D721Med (cell line): ENCODE data around the gene FGF9.

Experiments used
- DNase-seq: peaks from one replicate; pipeline ENCODE4 v3.0.0; 2011; ENCODE audit warnings: low spot score; ENCODE audit not compliant: insufficient read length
- FAIRE-seq: peaks from 2 replicates; lab custom pipeline; 2011; peaks lifted over from hg19 to GRCh38; lab: Jason Lieb, UNC
- CTCF ChIP-seq: IDR thresholded peaks from 2 replicates; pipeline ENCODE4 v1.5.1; 2012; ENCODE audit warnings: mild to moderate bottlenecking, control low read depth; ENCODE audit not compliant: insufficient read depth; ENCODE audit errors: missing control alignments

The FGF9 gene

GRCh38 chr13:21709697-21710096 is 38.8 kb downstream of the FGF9 start:
- DNase-seq (no peak), FAIRE-seq (no peak)
- TF ChIP-seq CTCF = no peak

GRCh38 chr13:21710163-21710562 is 39.3 kb downstream of the FGF9 start:
- DNase-seq (no peak), FAIRE-seq (no peak)
- TF ChIP-seq CTCF = no peak

- FAIRE-seq (no peak), DNase-seq (no peak)
- no peak for TF ChIP-seq CTCF
Observed at GRCh38 chr13:21717817-21718216, 46.9 kb downstream of the FGF9 start.

- DNase-seq (no peak), FAIRE-seq (no peak)
- TF ChIP-seq CTCF = no peak
Observed at GRCh38 chr13:21719463-21719862, 48.6 kb downstream of the FGF9 start.

GRCh38 chr13:21723807-21724505 is 53.1 kb downstream of the FGF9 start:
- FAIRE-seq = no peak
- no peak for DNase-seq
- TF ChIP-seq CTCF = no peak

GRCh38 chr13:21730186-21730880 is 59.5 kb downstream of the FGF9 start:
- FAIRE-seq (no peak), DNase-seq (no peak)
- no peak for TF ChIP-seq CTCF
